Muscle of leg (tissue), 11 donors: Measurements from ENCODE around the gene ENO4. TPM values are rescaled to one million over a fixed set of nuclear protein-coding genes. Genes with fewer than 3 reads are reported as not detected.

Experiments
- DNase-seq: peaks from one replicate; pipeline ENCODE4 v3.0.0; 2013
- H3K27ac ChIP-seq: one replicate; pipeline ENCODE4 v1.5.1; 2013; ENCODE audit warnings: mild to moderate bottlenecking, low read length, control low read depth
- H3K27me3 ChIP-seq: one replicate; pipeline ENCODE4 v1.6.1; 2013; ENCODE audit warnings: low read length; ENCODE audit not compliant: control insufficient read depth, insufficient read depth
- H3K36me3 ChIP-seq: one replicate; pipeline ENCODE4 v1.6.1; 2013; ENCODE audit warnings: low read length; ENCODE audit not compliant: control insufficient read depth, insufficient read depth
- H3K4me1 ChIP-seq: one replicate; pipeline ENCODE4 v1.6.1; 2013; ENCODE audit warnings: low read length; ENCODE audit not compliant: control insufficient read depth, insufficient read depth
- H3K4me3 ChIP-seq: one replicate; pipeline ENCODE4 v1.5.1; 2013; ENCODE audit warnings: low read length, control low read depth
- H3K9me3 ChIP-seq: replicated peaks from 2 replicates; pipeline ENCODE4 v1.6.1; 2013; ENCODE audit warnings: low read depth, low read length; ENCODE audit not compliant: control insufficient read depth
- WGBS: methylation state at CpG from one replicate; pipeline ENCODE4 v1.1.5; 2013; ENCODE audit warnings: missing lambda C conversion rate; ENCODE audit not compliant: insufficient coverage; 5-methylcytosine and 5-hydroxymethylcytosine counted together
- polyA plus RNA-seq, 8 donors: library from polyadenylated mRNA; unstranded; fragments of 120-200 nt; gene quantifications; one replicate each; pipeline versions ENCODE4 v1.2.1 to v1.2.3, GENCODE V29; 2013; ENCODE audit warnings: inconsistent platforms in 1 of 8, low replicate concordance in 1 of 8; ENCODE audit not compliant: insufficient read length in 8 of 8, insufficient read depth in 1 of 8
- total RNA-seq: library from RNA; stranded (reverse); fragments of 120-200 nt; gene quantifications from one replicate; pipeline ENCODE4 v1.2.4, GENCODE V29; 2013

ENO4 gene
- total and polyA plus RNA-seq, 9 donors, result 0.18 to 0.79 (median 0.48) TPM

- Histone ChIP-seq H3K27me3 (peaks cover 9% of the 10 kb centered on the region), H3K4me3 (no peak overlapping the region), H3K9me3 (no peaks in the 10 kb centered on the region), H3K4me1 (no peaks in the 10 kb centered on the region), H3K36me3 (no peaks in the 10 kb centered on the region), H3K27ac (no peak overlapping the region)
- WGBS, result 79% methylated on average over 8 of the region's 9 CpGs
- no peak for DNase-seq
Measured at GRCh38 chr10:116829711-116830110, 19.6 kb upstream of the ENO4 start.

DNA sequence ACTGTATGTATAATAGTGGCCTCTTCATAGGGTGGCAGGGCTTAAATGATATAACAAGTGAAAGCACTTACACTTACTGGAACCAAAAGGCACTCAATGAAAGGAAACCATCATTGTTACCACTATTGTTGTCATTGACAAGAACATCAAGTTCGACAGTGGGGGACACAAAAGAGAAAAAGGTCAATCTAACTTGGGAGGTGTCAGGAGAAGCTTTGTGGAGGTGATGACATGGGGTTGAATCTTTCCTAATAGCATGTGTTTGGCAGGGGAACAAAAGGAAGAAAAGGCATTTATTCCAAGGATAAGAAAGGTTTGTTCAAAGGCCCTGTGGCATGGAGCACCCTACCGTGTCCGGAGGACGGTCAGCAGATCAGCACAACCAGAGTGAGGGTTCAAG, 18.2 kb upstream of the ENO4 start:
- DNase-seq, result no peak
- WGBS, result 96% methylated on average over 4 of the region's 4 CpGs
- no peaks in the 10 kb centered on the region for H3K36me3 ChIP-seq
- no peaks in the 10 kb centered on the region for H3K9me3 ChIP-seq
- H3K27ac ChIP-seq, result no peak overlapping the region
- H3K27me3 ChIP-seq, result peaks cover 19% of the 10 kb centered on the region
- no peaks in the 10 kb centered on the region for H3K4me1 ChIP-seq
- no peak overlapping the region for H3K4me3 ChIP-seq

DNA sequence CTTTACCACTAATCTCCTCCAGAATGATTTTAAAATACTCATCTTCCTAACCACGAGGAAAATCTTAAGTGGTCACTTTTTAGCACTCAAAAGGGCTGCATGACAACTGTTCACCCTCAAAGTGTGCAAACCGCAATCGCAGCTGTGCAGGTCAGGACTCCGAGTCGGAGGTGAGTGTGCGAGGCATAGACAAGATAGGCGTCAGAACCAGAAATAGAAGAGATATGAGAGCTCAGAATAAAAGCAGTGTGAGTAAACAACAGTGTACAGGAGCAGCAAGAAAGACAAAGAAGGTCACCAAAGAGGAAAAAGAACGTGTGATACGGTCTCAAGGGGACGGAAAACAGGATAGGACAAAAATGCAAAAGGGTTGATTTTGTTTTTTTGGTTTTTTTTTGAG, 17.5 kb upstream of the ENO4 start:
- Histone ChIP-seq H3K27ac (no peak overlapping the region), H3K36me3 (no peaks in the 10 kb centered on the region), H3K27me3 (peaks cover 21% of the 10 kb centered on the region), H3K9me3 (no peaks in the 10 kb centered on the region), H3K4me3 (no peak overlapping the region), H3K4me1 (no peaks in the 10 kb centered on the region)
- WGBS, result 86% methylated on average over 9 of the region's 10 CpGs
- no peak for DNase-seq

- Histone ChIP-seq H3K9me3 (no peaks in the 10 kb centered on the region), H3K27ac (no peak overlapping the region), H3K4me1 (no peaks in the 10 kb centered on the region), H3K27me3 (peaks cover 22% of the 10 kb centered on the region), H3K4me3 (no peak overlapping the region), H3K36me3 (no peaks in the 10 kb centered on the region)
- DNase-seq, result no peak
- 58% methylated on average over 9 of the region's 17 CpGs for WGBS
Measured at GRCh38 chr10:116833986-116834985, 15.0 kb upstream of the ENO4 start.

DNA sequence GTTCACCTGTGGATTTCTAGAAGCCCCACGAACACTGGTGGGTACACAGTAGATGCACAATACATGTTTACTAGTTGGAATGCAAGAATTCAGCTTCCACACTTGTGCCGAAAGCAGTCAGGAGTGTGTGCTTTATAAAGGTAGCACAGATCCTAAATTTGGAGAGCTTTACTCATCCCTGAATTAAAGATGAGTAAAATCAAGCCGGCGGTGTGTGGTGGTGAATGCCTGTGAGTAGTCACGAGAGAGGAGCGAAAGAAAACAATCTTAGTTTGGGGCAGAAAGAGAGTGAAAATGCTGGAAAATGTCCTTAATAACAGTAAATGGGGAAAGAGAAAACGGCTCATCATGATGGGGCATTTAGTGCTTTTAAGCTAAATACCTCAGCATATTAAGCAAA, 13.6 kb upstream of the ENO4 start:
- Histone ChIP-seq H3K36me3 (no peaks in the 10 kb centered on the region), H3K4me3 (no peak overlapping the region), H3K9me3 (no peaks in the 10 kb centered on the region), H3K27ac (no peak overlapping the region), H3K4me1 (no peaks in the 10 kb centered on the region), H3K27me3 (peaks cover 22% of the 10 kb centered on the region)
- no peak for DNase-seq
- WGBS, result 68% methylated on average over 6 of the region's 7 CpGs

DNA sequence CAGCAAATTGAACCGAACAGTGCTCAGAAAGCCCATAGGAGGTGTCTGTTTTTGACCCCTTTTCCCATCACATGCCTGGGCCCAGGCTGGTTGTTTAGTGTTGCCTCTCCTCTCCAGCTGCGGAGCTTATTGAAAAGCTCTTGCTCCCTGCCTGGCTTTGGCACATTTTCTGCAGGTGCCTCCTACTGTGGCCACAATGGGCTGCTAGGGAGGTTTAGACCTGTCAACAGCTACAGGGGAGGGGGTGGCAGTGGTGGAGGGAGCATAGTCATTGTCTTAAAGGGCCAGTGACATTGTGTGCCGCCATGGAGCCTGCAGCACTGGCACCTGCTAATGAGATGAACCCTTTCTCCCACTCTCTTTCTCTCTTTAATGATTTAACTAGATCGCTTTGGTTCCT, 13.2 kb upstream of the ENO4 start:
- DNase-seq, result no peak
- no peak overlapping the region for H3K4me3 ChIP-seq

GRCh38 chr10:116836902-116837523, 12.3 kb upstream of the ENO4 start:
- Histone ChIP-seq H3K27me3 (peaks cover 22% of the 10 kb centered on the region), H3K27ac (no peak overlapping the region), H3K36me3 (no peaks in the 10 kb centered on the region), H3K4me3 (no peak overlapping the region), H3K9me3 (no peaks in the 10 kb centered on the region), H3K4me1 (no peaks in the 10 kb centered on the region)
- DNase-seq, result peak; percentile 24
- no CpG with 5 or more reads among the region's 8 CpGs for WGBS

More for the DNA sequence above, 13.2 kb upstream of the ENO4 start:
- Histone ChIP-seq H3K27me3 (peaks cover 22% of the 10 kb centered on the region), H3K4me1 (no peaks in the 10 kb centered on the region), H3K36me3 (no peaks in the 10 kb centered on the region), H3K9me3 (no peaks in the 10 kb centered on the region), H3K27ac (no peak overlapping the region)
- WGBS, result 17% methylated on average over 1 of the region's 4 CpGs

DNA sequence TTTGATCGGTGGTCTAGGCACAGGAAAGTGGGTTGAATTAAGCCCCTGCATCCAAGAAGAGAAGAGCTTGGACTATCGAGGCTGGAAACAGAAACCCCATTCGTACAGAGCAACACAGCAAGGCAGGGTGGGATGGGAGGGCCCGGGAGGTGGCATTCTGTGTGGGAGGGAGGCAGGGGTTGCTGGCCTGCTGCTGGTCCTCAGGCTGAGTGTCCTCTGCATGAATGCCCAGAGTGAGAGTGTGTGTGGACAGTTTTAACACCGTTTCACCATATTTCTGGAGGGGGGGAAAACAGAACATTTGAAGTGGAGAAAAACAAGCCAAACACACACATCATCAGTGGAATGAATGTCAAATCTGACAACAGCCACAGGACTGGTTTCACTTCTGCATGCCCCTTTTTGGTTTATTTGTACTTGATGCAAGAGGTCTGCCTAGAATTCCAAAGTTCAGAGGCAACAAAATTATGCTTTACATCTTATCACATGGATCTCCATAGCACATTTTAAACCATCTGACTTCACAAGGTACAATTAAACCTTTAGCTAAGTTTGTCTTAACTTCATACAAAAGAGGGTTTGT, 11.1 kb upstream of the ENO4 start:
- Histone ChIP-seq H3K27me3 (peaks cover 22% of the 10 kb centered on the region), H3K36me3 (no peaks in the 10 kb centered on the region)
- WGBS, result 45% methylated on average over 2 of the region's 5 CpGs

GRCh38 chr10:116840389-116841075, 8.8 kb upstream of the ENO4 start:
- H3K36me3 ChIP-seq, result no peaks in the 10 kb centered on the region
- H3K27ac ChIP-seq, result no peak overlapping the region
- DNase-seq, result no peak
- no CpG with 5 or more reads among the region's 6 CpGs for WGBS
- H3K4me1 ChIP-seq, result no peaks in the 10 kb centered on the region
- peaks cover 7% of the 10 kb centered on the region for H3K27me3 ChIP-seq
- H3K4me3 ChIP-seq, result no peak overlapping the region
- no peaks in the 10 kb centered on the region for H3K9me3 ChIP-seq

More for the DNA sequence above, 11.1 kb upstream of the ENO4 start:
- H3K4me3 ChIP-seq, result no peak overlapping the region
- no peaks in the 10 kb centered on the region for H3K4me1 ChIP-seq
- DNase-seq, result no peak
- H3K9me3 ChIP-seq, result no peaks in the 10 kb centered on the region
- H3K27ac ChIP-seq, result no peak overlapping the region

DNA sequence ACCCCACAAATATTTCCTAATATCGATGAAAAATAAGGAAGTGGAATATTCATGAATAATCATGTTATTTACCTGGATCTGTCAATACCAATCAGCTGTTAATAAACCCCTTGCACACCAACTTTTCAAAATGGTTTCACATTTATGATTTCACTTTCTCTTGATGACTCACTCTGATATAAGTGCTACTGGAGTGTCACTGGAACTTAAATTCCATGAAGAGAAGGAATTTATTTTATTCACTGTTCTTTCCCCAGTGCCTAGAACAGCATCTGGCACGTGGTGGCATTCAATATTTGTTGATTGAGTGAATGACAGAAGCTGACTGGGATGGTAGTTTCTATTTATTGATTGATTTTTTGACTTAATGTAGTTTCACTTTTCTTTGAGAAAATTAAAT, 3.5 kb upstream of the ENO4 start:
- Histone ChIP-seq H3K9me3 (no peaks in the 10 kb centered on the region), H3K4me3 (no peak overlapping the region), H3K27me3 (peaks cover 22% of the 10 kb centered on the region), H3K36me3 (no peaks in the 10 kb centered on the region), H3K27ac (no peak overlapping the region), H3K4me1 (peaks cover 12% of the 10 kb centered on the region)
- WGBS, result no CpG with 5 or more reads among the region's 2 CpGs
- no peak for DNase-seq
